IPS-NIHi11 (cell line): ENCODE results near the gene TEX54.
A peak's percentile ranks its signal among the peaks of the same experiment; 100 is the strongest.
"Not testable (repeated sequence)": the region's sequence is repeated elsewhere in the genome, so short reads cannot be mapped to it uniquely, and the experiment has no call there.

Experiments
- DNase-seq: peaks from one replicate; pipeline ENCODE4 v3.0.0; 2012; ENCODE audit warnings: mixed read lengths, low spot score

Gene TEX54

GRCh38 chr11:62855571-62856332, 23.1 kb upstream of the TEX54 start:
- DNase-seq: peak; percentile 92

- DNase-seq: no peak
These were observed 22.4 kb upstream of the TEX54 start for GRCh38 chr11:62854825-62855570.

GRCh38 chr11:62854013-62854824, 21.6 kb upstream of the TEX54 start:
- DNase-seq: no peak

- no peak for DNase-seq
These were observed 20.8 kb upstream of the TEX54 start for GRCh38 chr11:62853279-62853965.

GRCh38 chr11:62852523-62853188, 20.0 kb upstream of the TEX54 start:
- no peak for DNase-seq

GRCh38 chr11:62851807-62852522, 19.3 kb upstream of the TEX54 start:
- no peak for DNase-seq

GRCh38 chr11:62850911-62851806, 18.5 kb upstream of the TEX54 start:
- no peak for DNase-seq

GRCh38 chr11:62847767-62848314, 15.2 kb upstream of the TEX54 start:
- DNase-seq: no peak

- DNase-seq: no peak
These were observed 13.5 kb upstream of the TEX54 start for GRCh38 chr11:62846177-62846576.

- DNase-seq: no peak
These were observed 11.5 kb upstream of the TEX54 start for GRCh38 chr11:62844154-62844553.

- no peak for DNase-seq
These were observed 10.8 kb upstream of the TEX54 start for GRCh38 chr11:62843466-62843865.

GRCh38 chr11:62842891-62843290, 10.2 kb upstream of the TEX54 start:
- not testable (repeated sequence) for DNase-seq

GRCh38 chr11:62842171-62842741, 9.6 kb upstream of the TEX54 start:
- DNase-seq: peak; percentile 41

GRCh38 chr11:62841361-62842170, 8.9 kb upstream of the TEX54 start:
- peak; percentile 96 for DNase-seq

GRCh38 chr11:62840721-62841360, 8.2 kb upstream of the TEX54 start:
- DNase-seq: peak; percentile 22

- peak; percentile 82 for DNase-seq
These were observed 6.7 kb upstream of the TEX54 start, which contains the start of gene WDR74 for GRCh38 chr11:62839050-62839945. WDR74 (minus strand) TSS chr11:62839590; CDS start chr11:62839570, 20 bp downstream.
